ENCODE measurements around the gene PDIA5. TPM values are rescaled to one million over a fixed set of nuclear protein-coding genes. Genes with fewer than 3 reads are reported as not detected.

PDIA5 gene
- total and polyA plus RNA-seq, 2 of the 4 experiments (the other 2 are of a cell fraction), result 19.4 to 42.0 TPM

DNA sequence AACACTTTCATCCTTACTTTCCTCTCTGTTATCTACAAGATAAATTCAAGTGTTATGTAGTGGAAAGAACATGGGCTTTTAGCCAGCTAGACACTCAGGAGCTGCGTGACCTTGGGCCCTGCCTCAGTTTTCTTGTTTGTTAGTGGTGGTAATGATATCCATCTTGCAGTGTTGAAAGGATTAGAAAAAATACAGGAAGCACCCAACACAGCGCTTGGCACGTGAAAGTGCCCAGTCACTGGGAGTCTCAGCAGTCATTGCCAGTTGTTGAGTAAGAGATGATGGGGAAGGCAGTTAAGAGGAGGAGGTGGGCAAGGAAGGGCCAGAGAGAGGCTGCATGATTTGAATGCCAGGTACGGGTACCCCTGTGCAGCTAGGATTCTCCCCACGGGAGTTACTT is 5.3 kb downstream of the PDIA5 start:
- Histone ChIP-seq H4K20me1 (ENCODE audit: insufficient read depth, low read length) (peaks cover 75% of the 10 kb centered on the region), H3K23ac (ENCODE audit: low read depth, low read length) (no peak overlapping the region), H2BK15ac (ENCODE audit: low read depth, low read length) (no peak overlapping the region), H3K27ac (ENCODE audit: insufficient read depth, low read length) (no peak overlapping the region), H4K8ac (ENCODE audit: low read depth in 2 of 2, low read length in 2 of 2) (no peak overlapping the region), H3K9me1 (ENCODE audit: insufficient read depth, low read length) (peaks cover 22% of the 10 kb centered on the region), H2BK120ac (ENCODE audit: low read depth, low read length) (no peak overlapping the region), H2AK5ac (ENCODE audit: low read depth, low read length) (no peak overlapping the region), H3K27me3 (ENCODE audit: control insufficient read depth, insufficient read depth, low read length) (no peaks in the 10 kb centered on the region), H3K9me3 (ENCODE audit: control insufficient read depth, insufficient read depth, low read length) (no peaks in the 10 kb centered on the region), H3K18ac (ENCODE audit: low read depth, low read length) (no peak overlapping the region), H4K5ac (ENCODE audit: low read depth, low read length) (no peak overlapping the region), H3K36me3 (ENCODE audit: control insufficient read depth, insufficient read depth, low read length) (no peaks in the 10 kb centered on the region), H3K4ac (ENCODE audit: low read depth, low read length) (no peak overlapping the region), H3K14ac (replicated peaks; ENCODE audit: low read depth, low read length) (no peak overlapping the region), H3K9ac (ENCODE audit: low read depth, low read length) (no peak overlapping the region), H3K79me1 (ENCODE audit: low read depth in 1 of 2, low read length in 2 of 2) (peaks cover 44 to 84% of the 10 kb centered on the region in 2 experiments), H4K91ac (ENCODE audit: insufficient read depth, low read depth, low read length) (no peak overlapping the region), H3K56ac (ENCODE audit: extremely low read depth, insufficient read depth, low read length) (no peak overlapping the region), H2BK5ac (ENCODE audit: low read depth, low read length, poor library complexity, severe bottlenecking) (no peak overlapping the region), H2AFZ (replicated peaks; ENCODE audit: low read length, poor library complexity) (no peak overlapping the region), H3K4me3 (ENCODE audit: insufficient read depth, low read depth, low read length) (no peak overlapping the region), H2AK9ac (replicated peaks; ENCODE audit: low read depth, low read length, poor library complexity) (no peak overlapping the region), H2BK20ac (ENCODE audit: low read depth, low read length) (no peak overlapping the region), H3K4me1 (ENCODE audit: control insufficient read depth, insufficient read depth, low read length) (peaks cover 9% of the 10 kb centered on the region), H3K4me2 (ENCODE audit: low read depth, low read length) (no peak overlapping the region)
- in situ Hi-C loops (cut with MboI; ENCODE audit: low sequenced_read_pairs) (no loop called here), intact Hi-C loops (cut with micrococcal nuclease) (no loop called here), dilution Hi-C loops (cut with HindIII; ENCODE audit: low sequenced_read_pairs, unreplicated experiment) (no loop called here)
- no TSS peak for BruUV-seq (replicated peaks)
- ChIA-PET CTCF (no interaction called here), POLR2A (ENCODE audit: unreplicated experiment) (no interaction called here)
- WGBS, 2 experiments (ENCODE audit: extremely low coverage in 2 of 2, insufficient read length in 1 of 2), result 80% methylated on average over 1 of the region's 5 CpGs; no CpG with 5 or more reads in 1 of the 2 experiments
- TF ChIP-seq RAD21 (IDR thresholded peaks at IDR 0.05; ENCODE audit: low read length), result no peak
- TF ChIP-seq, protein P1, sequence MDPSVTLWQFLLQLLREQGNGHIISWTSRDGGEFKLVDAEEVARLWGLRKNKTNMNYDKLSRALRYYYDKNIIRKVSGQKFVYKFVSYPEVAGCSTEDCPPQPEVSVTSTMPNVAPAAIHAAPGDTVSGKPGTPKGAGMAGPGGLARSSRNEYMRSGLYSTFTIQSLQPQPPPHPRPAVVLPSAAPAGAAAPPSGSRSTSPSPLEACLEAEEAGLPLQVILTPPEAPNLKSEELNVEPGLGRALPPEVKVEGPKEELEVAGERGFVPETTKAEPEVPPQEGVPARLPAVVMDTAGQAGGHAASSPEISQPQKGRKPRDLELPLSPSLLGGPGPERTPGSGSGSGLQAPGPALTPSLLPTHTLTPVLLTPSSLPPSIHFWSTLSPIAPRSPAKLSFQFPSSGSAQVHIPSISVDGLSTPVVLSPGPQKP (IDR thresholded peaks at IDR 0.05; ENCODE audit: borderline replicate concordance, low read depth, low read length), result no peak
- no peak for TF ChIP-seq BHLHE40 (IDR thresholded peaks at IDR 0.05; ENCODE audit: low read depth, low read length)
- TF ChIP-seq, protein P2, sequence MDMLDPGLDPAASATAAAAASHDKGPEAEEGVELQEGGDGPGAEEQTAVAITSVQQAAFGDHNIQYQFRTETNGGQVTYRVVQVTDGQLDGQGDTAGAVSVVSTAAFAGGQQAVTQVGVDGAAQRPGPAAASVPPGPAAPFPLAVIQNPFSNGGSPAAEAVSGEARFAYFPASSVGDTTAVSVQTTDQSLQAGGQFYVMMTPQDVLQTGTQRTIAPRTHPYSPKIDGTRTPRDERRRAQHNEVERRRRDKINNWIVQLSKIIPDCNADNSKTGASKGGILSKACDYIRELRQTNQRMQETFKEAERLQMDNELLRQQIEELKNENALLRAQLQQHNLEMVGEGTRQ (IDR thresholded peaks at IDR 0.05; ENCODE audit: low read depth, low read length), result no peak
- TF ChIP-seq, protein P3, sequence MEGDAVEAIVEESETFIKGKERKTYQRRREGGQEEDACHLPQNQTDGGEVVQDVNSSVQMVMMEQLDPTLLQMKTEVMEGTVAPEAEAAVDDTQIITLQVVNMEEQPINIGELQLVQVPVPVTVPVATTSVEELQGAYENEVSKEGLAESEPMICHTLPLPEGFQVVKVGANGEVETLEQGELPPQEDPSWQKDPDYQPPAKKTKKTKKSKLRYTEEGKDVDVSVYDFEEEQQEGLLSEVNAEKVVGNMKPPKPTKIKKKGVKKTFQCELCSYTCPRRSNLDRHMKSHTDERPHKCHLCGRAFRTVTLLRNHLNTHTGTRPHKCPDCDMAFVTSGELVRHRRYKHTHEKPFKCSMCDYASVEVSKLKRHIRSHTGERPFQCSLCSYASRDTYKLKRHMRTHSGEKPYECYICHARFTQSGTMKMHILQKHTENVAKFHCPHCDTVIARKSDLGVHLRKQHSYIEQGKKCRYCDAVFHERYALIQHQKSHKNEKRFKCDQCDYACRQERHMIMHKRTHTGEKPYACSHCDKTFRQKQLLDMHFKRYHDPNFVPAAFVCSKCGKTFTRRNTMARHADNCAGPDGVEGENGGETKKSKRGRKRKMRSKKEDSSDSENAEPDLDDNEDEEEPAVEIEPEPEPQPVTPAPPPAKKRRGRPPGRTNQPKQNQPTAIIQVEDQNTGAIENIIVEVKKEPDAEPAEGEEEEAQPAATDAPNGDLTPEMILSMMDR (conservative IDR thresholded peaks at IDR 0.05; ENCODE audit: low read depth, low read length), result no peak
- no peak for TF ChIP-seq NFE2L2 (IDR thresholded peaks at IDR 0.05; ENCODE audit: low read depth, low read length)
- TF ChIP-seq SMC3 (IDR thresholded peaks at IDR 0.05; ENCODE audit: low read depth, low read length), result no peak
- no peak for TF ChIP-seq MAZ (IDR thresholded peaks at IDR 0.05; ENCODE audit: borderline replicate concordance, low read depth, low read length)
- TF ChIP-seq POLR2A (IDR thresholded peaks at IDR 0.05; ENCODE audit: low read depth, low read length), result no peak
- no peak for TF ChIP-seq CHD1 (IDR thresholded peaks at IDR 0.05; ENCODE audit: low read depth, low read length)
- no peak for TF ChIP-seq MAFK (IDR thresholded peaks at IDR 0.05; ENCODE audit: low read depth, low read length)
- TF ChIP-seq CEBPB (IDR thresholded peaks at IDR 0.05; ENCODE audit: low read depth, low read length), result no peak
- TF ChIP-seq FOS (IDR thresholded peaks at IDR 0.05; ENCODE audit: low read depth, low read length), result no peak
- no peak for TF ChIP-seq MXI1 (IDR thresholded peaks at IDR 0.05; ENCODE audit: borderline replicate concordance, low read depth, low read length)
- no peak for TF ChIP-seq RCOR1 (IDR thresholded peaks at IDR 0.05; ENCODE audit: insufficient replicate concordance, low read length)
- no peak for TF ChIP-seq RFX5 (IDR thresholded peaks at IDR 0.05; ENCODE audit: low read depth, low read length)
- DNase-seq (no peak), ATAC-seq (ENCODE audit: low read depth) (no peak)
